ENCODE measurements around the gene GRIN2B.

DNA sequence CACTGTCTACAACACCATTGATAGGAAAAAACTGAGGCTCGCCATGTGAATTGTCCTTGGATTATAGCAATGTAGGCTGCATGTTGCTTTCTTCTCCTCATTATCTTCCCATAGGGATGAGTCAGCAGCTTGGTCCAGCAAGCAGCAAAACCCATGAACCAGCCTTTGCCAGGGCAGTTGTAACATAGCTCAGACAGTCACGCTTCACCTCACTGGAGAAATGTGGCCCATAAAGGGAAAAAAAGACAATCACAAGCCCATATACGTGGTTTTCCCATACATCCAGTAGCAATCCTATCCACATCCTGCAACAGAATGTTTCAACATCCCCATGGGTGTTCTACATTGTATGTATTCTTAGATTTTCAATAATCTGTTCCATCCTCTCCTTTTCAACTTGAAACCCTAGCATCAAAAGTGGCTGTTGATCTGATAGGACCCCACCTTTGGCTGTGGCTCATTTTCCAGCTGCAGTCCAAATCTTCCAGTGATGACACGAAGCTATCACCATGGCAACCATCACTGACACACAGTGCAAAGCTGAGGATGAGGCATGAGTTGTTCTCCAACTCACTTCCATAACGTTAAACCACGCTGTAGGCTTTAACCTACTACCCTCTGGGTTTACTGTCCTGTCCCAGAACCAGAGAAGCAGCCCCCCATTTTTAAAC lies 34.0 kb downstream of the GRIN2B start:
- TF ChIP-seq CTCF (IDR thresholded peaks at IDR 0.05) (no peak), POLR2A (IDR thresholded peaks at IDR 0.05) (no peak)
